HG02840 (cell line): ENCODE data around the gene ENOSF1.
A peak's percentile ranks its signal among the peaks of the same experiment; 100 is the strongest.

ENCODE experiments used
- ATAC-seq: cut with Tn5 transposase; IDR thresholded peaks from one replicate; pipeline ENCODE4 v1.9.1; 2021; ENCODE audit warnings: mild to moderate bottlenecking, moderate library complexity, moderate number of reproducible peaks; ENCODE audit not compliant: unreplicated experiment, low FRiP score

ENOSF1 gene

GRCh38 chr18:675307-675706 lies 37.1 kb downstream of the ENOSF1 start:
- ATAC-seq = no peak

GRCh38 chr18:673769-674168 lies 38.7 kb downstream of the ENOSF1 start:
- ATAC-seq = no peak

DNA sequence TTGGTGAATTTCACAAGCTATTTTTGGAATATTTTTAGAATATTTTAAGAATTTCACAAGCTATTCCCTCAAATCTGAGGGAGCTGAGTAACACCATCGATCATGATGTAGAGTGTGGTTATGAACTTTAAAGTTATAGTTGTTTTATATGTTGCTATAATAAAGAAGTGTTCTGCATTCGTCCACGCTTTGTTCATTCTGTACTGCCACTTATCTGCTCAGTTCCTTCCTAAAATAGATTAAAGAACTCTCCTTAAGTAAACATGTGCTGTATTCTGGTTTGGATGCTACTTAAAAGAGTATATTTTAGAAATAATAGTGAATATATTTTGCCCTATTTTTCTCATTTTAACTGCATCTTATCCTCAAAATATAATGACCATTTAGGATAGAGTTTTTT lies 39.1 kb downstream of the ENOSF1 start:
- ATAC-seq = no peak

GRCh38 chr18:671405-671804 lies 41.0 kb downstream of the ENOSF1 start:
- no peak for ATAC-seq

DNA sequence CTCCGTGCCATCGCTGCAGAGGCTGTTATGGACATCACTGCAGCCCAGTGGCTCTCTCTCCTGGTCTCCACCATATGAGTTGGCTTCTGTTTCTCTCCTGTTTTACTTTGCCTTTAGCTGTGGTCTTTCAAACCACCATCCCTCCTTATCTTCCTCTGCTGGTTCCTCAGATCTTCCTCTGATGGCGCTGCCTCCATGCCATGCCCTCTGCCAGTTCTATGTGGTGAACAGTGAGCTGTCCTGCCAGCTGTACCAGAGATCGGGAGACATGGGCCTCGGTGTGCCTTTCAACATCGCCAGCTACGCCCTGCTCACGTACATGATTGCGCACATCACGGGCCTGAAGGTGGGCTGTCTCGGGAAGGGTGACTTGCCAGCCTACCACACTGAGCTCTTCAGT lies 41.9 kb downstream of the ENOSF1 start:
- ATAC-seq = no peak

- no peak for ATAC-seq
Observed at GRCh38 chr18:669077-669476, 43.4 kb downstream of the ENOSF1 start.

- ATAC-seq = no peak
Observed at GRCh38 chr18:668260-668659, 44.2 kb downstream of the ENOSF1 start.

- no peak for ATAC-seq
Observed at GRCh38 chr18:666628-667027, 45.8 kb downstream of the ENOSF1 start.

- no peak for ATAC-seq
Observed at GRCh38 chr18:666177-666576, 46.3 kb downstream of the ENOSF1 start.

DNA sequence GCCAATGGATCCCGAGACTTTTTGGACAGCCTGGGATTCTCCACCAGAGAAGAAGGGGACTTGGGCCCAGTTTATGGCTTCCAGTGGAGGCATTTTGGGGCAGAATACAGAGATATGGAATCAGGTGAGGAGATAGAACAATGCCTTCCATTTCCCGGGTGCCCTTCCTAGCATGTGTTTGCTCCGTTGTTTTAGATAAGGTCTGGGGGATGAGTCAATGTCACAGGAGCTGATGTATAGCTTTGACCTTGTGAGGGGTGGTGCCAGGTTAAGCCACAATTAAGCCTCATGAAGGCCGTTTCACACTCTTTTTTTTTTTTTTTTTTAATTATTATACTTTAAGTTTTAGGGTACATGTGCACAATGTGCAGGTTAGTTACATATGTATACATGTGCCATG lies 50.2 kb downstream of the ENOSF1 start:
- no peak for ATAC-seq

DNA sequence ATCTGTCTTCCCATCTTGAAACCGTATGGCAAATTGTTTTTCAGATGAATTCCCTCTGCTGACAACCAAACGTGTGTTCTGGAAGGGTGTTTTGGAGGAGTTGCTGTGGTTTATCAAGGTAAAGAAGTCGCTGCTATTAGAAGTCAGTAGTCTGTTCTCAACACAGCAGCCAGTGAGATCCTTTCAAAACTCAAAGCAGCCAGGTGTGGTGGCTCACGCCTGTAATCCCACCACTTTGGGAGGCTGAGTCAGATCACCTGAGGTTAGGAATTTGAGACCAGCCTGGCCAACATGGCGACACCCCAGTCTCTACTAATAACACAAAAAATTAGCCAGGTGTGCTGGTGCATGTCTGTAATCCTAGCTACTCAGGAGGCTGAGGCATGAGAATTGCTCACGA lies 52.8 kb downstream of the ENOSF1 start:
- ATAC-seq = no peak

DNA sequence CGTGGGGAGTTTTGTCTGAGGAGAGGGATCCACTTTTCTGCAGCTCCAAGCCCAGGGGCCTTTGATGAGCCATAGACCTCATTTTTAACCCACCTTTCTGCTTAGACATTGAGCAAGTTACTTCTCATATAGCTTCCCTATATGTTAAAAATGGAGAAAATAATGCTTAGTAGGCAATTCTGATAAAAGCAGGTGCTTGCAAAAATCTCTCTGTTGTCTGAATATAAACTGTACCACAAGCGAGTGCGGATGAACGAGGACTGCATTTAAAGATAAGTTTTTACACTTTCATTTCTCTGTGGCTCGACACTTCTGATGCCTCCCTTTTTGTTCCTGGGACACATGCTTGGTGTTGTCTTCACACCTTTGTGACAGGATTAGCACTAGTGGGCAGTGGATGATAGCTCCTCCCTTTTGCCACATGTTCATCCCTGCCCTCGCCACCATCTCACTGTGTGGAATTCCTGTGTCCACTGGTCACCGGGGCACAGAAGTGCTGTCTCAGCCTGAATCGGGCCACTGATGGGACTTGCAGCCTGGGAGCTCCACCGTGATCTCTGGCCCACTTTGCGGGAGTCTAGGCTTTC lies 53.4 kb downstream of the ENOSF1 start:
- no peak for ATAC-seq

GRCh38 chr18:658001-658946 lies 54.2 kb downstream of the ENOSF1 start:
- ATAC-seq = peak; percentile 53

- peak; percentile 41 for ATAC-seq
Observed at GRCh38 chr18:657311-658000, 55.0 kb downstream of the ENOSF1 start, which contains the start of gene TYMS. TSS of gene TYMS (plus strand) at chr18:657653. CDS start at chr18:657743, 90 bp downstream.

DNA sequence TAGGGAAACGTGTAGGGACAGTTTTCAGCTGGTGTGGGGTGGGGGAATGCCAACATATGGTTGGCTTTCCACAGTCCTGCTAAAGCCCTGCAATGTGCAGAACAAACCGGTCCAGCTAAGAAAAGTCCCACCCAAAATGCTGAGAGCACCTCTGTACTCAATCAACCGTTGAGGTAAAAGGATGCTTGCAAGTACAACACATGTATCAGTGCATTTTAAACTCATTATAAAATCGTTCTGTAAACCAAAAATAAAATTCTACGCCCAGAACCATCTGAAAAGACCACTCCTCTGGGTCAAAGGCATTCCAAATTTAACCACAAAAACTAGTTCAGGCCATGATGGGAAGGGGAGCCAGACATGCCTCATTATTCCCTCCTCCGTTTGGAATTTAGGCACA lies 57.0 kb downstream of the ENOSF1 start:
- no peak for ATAC-seq

GRCh38 chr18:654601-655000 lies 57.8 kb downstream of the ENOSF1 start:
- no peak for ATAC-seq

DNA sequence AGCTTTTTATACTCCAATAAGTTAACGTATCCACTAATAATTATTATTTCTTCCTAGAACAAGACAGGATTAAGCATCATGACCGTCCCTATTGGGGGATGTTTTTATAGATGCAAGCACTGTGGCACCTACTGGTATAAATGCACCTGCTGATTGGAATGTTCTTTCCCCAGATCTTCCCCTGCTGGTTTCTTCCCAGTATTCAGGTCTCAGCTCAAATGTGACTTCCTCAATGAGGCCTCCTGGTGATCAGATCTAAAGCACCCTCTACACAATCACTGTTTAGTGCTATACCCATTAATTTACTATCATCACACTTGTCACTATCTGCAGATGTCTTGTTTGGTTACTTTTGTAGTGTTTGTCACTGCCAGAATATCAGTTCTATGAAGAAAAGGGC lies 58.9 kb downstream of the ENOSF1 start:
- ATAC-seq = no peak

DNA sequence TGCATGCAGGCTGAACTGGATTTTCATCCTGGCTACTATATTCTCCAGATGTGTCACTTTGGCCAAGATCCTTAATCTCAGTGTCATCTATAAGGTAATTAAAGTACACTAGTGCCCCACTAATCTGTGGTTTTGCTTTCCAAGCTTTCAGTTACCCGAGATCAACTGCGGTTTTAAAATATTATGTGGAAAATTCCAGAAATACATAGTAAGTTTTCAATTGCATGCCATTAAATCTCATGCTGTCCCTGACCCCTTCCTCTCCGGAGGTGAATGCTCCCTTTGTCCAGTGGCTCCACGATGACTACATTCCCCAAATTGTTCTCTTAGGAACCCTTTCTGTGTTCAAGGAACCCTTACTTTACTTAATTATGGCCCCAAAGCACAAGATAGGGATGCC lies 60.3 kb downstream of the ENOSF1 start:
- ATAC-seq = no peak

DNA sequence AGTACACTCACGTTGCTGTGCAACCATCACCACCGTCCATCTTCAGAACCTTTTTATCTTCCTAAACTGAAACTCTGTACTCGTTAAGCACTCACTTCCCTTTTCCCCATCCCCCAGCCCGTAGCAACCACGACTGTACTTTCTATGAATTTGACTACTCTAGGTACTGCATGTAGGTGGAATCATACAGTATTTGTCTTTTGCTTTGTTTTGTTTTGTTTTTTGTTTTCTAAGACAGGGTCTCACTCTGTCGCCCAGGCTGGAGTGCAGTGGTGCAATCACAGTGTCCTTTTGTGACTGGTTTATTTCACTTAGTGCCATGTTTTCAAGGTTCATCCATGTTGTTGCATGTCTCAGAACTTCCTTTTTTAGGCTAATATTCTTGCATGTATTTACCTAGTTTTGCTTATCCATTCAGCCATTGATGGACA lies 62.0 kb downstream of the ENOSF1 start:
- peak; percentile 94 for ATAC-seq

GRCh38 chr18:649341-649740 lies 63.1 kb downstream of the ENOSF1 start:
- ATAC-seq = no peak

DNA sequence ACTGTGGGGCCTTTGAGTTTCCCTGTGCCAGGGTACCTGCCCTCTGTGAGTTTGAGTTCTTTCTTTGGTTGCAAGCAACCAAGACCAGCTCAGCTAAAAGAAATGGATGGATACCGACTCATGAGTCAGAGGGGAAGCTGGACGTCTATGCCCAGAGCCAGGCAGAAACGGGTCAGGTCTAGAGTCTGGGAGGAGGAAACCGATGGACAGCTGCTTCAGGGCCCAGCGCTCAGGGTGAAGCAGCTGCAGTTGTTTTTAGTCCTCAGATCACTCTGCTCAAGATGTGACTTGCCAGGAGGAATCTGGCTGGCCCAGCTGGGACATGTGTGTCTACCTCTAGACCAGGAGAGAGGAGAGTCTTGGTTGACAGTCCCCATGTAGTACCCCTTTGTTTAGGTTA lies 65.1 kb downstream of the ENOSF1 start:
- no peak for ATAC-seq
